Endothelial cell of umbilical vein (primary cell): ENCODE measurements around the gene GFPT1. TPM values are rescaled to one million over a fixed set of nuclear protein-coding genes. Genes with fewer than 3 reads are reported as not detected.

Source experiments
- BruUV-seq: library from RNA; stranded (reverse); fragments of 400-500 nt; replicated peaks from 2 replicates; lab custom pipeline; 2021; lab: Mats Ljungman, UMichigan
- CTCF ChIA-PET: fragments of 300-600, 350-600 bp; sonication (Branson Sonifier 250); formaldehyde crosslinking; loops from one replicate; lab custom pipeline; 2021; ENCODE audit warnings: antibody characterized with exemption, inconsistent platforms; lab: Charles Lee
- POLR2A ChIA-PET: fragments of 300-600, 350-600 bp; sonication (Branson Sonifier 250); formaldehyde crosslinking; loops from one replicate; lab custom pipeline; 2021; ENCODE audit warnings: antibody characterized with exemption, inconsistent platforms; lab: Charles Lee
- DNase-seq: peaks from one replicate; pipeline ENCODE4 v3.0.0-alpha.2; 2011; ENCODE audit warnings: low read depth, low spot score
- FAIRE-seq: peaks from 2 replicates; lab custom pipeline; 2011; peaks lifted over from hg19 to GRCh38; lab: Jason Lieb, UNC
- H2AFZ ChIP-seq: 2 replicates; pipeline ENCODE4 v1.6.0; 2012; ENCODE audit warnings: low read depth, low read length, control low read depth, inconsistent platforms
- H3K27ac ChIP-seq: 2 replicates; pipeline ENCODE4 v1.5.1; 2011; ENCODE audit warnings: low read depth, mild to moderate bottlenecking, control low read depth, low read length, moderate library complexity; ENCODE audit not compliant: insufficient read depth
- H3K27me3 ChIP-seq, 2 experiments: 2 replicates each; pipeline versions ENCODE4 v1.6.0 to v1.6.1; 2011; ENCODE audit warnings: low read length in 2 of 2, mixed read lengths in 1 of 2; ENCODE audit not compliant: control insufficient read depth in 2 of 2, insufficient read depth in 2 of 2
- H3K36me3 ChIP-seq, 2 experiments: 2 replicates in 1 of 2; 3 replicates in 1 of 2; pipeline ENCODE4 v1.5.1; 2011; ENCODE audit warnings: low read length in 2 of 2, mild to moderate bottlenecking in 1 of 2, moderate library complexity in 1 of 2; ENCODE audit not compliant: control insufficient read depth in 2 of 2, insufficient read depth in 2 of 2; ENCODE audit errors: extremely low read depth in 1 of 2
- H3K4me1 ChIP-seq: 3 replicates; pipeline ENCODE4 v1.5.1; 2011; ENCODE audit warnings: mild to moderate bottlenecking, low read length; ENCODE audit not compliant: control insufficient read depth, insufficient read depth; ENCODE audit errors: extremely low read depth
- H3K4me2 ChIP-seq: 2 replicates; pipeline ENCODE4 v1.6.1; 2011; ENCODE audit warnings: low read length, control low read depth, mixed read lengths; ENCODE audit not compliant: insufficient read depth
- H3K4me3 ChIP-seq, 3 experiments: fragments of 200-600 bp in 1 of 3; sonication (generic), shearing (Covaris generic) in 1 of 3; replicated peaks in 1 of 3; 2 replicates each; pipeline ENCODE4 v1.5.1; 2011 to 2016; ENCODE audit warnings: control low read depth in 3 of 3, low read length in 3 of 3, mild to moderate bottlenecking in 2 of 3, inconsistent platforms in 1 of 3, low read depth in 1 of 3, moderate library complexity in 1 of 3; ENCODE audit not compliant: insufficient read depth in 1 of 3
- H3K79me2 ChIP-seq: 2 replicates; pipeline ENCODE4 v1.6.0; 2012; ENCODE audit warnings: low read length, inconsistent platforms; ENCODE audit not compliant: control insufficient read depth, insufficient read depth
- H3K9ac ChIP-seq: replicated peaks from 2 replicates; pipeline ENCODE3; 2011; ENCODE audit warnings: low read length, control low read depth; ENCODE audit not compliant: insufficient read depth; ENCODE audit errors: extremely low read depth
- H3K9me1 ChIP-seq: replicated peaks from 3 replicates; pipeline ENCODE4 v1.6.0; 2011; ENCODE audit warnings: mild to moderate bottlenecking, low read length; ENCODE audit not compliant: control insufficient read depth, insufficient read depth; ENCODE audit errors: extremely low read depth
- H3K9me3 ChIP-seq: replicated peaks from 2 replicates; pipeline ENCODE4 v1.5.1; 2012; ENCODE audit warnings: low read length, inconsistent platforms; ENCODE audit not compliant: control insufficient read depth, insufficient read depth
- H4K20me1 ChIP-seq: replicated peaks from 2 replicates; pipeline ENCODE3; 2011; ENCODE audit warnings: mild to moderate bottlenecking, low read length; ENCODE audit not compliant: control insufficient read depth, insufficient read depth; ENCODE audit errors: extremely low read depth
- CTCF ChIP-seq, 2 donors: IDR thresholded peaks; 1 replicate in 1 of 2; 2 replicates in 1 of 2; pipeline ENCODE4 v1.5.1; 2011; ENCODE audit warnings: low read length in 2 of 2, mild to moderate bottlenecking in 2 of 2, moderate library complexity in 2 of 2, control low read depth in 1 of 2, inconsistent platforms in 1 of 2, low read depth in 1 of 2; ENCODE audit not compliant: insufficient read depth in 1 of 2; ENCODE audit errors: extremely low read depth in 1 of 2
- EZH2 ChIP-seq: IDR thresholded peaks from 2 replicates; pipeline ENCODE4 v1.6.1; 2012; ENCODE audit warnings: borderline replicate concordance, low read depth, mild to moderate bottlenecking, moderate library complexity, low read length, inconsistent platforms; ENCODE audit not compliant: severe bottlenecking
- FOS ChIP-seq: IDR thresholded peaks from 2 replicates; pipeline ENCODE4 v1.6.1; 2011; ENCODE audit warnings: mild to moderate bottlenecking, low read length, moderate library complexity, borderline replicate concordance; ENCODE audit not compliant: insufficient read depth
- GATA2 ChIP-seq: IDR thresholded peaks from 2 replicates; pipeline ENCODE4 v1.7.0; 2011; ENCODE audit warnings: low read depth, mild to moderate bottlenecking, moderate library complexity, mixed read lengths, low read length; ENCODE audit not compliant: insufficient read length, insufficient read depth
- JUN ChIP-seq: IDR thresholded peaks from 2 replicates; pipeline ENCODE4 v1.6.1; 2011; ENCODE audit warnings: borderline replicate concordance, low read depth; ENCODE audit not compliant: insufficient read length, insufficient read depth
- MAX ChIP-seq: IDR thresholded peaks from 2 replicates; pipeline ENCODE4 v1.6.1; 2011; ENCODE audit not compliant: insufficient read depth, insufficient read length
- MYC ChIP-seq: IDR thresholded peaks from one replicate; pipeline ENCODE4 v1.6.1; 2011; ENCODE audit warnings: mild to moderate bottlenecking, low read depth, low read length
- POLR2A ChIP-seq: IDR thresholded peaks from 2 replicates; pipeline ENCODE4 v1.6.1; 2012; ENCODE audit warnings: low read depth, mild to moderate bottlenecking, control low read depth, low read length
- POLR2AphosphoS5 ChIP-seq: IDR thresholded peaks from 2 replicates; pipeline ENCODE4 v1.6.1; 2012; ENCODE audit warnings: low read depth, mild to moderate bottlenecking, control low read depth, low read length, moderate library complexity; ENCODE audit not compliant: insufficient read depth
- dilution Hi-C: fragments of 300-500 bp; cut with MboI; formaldehyde crosslinking; loops from one replicate; pipeline ENCODE4 v1.15.0; 2019; ENCODE audit warnings: low sequenced_read_pairs; ENCODE audit not compliant: extremely low pct_ligation_motif_present
- intact Hi-C: fragments of 100-400 bp; cut with micrococcal nuclease; formaldehyde crosslinking; loops from one replicate; pipeline ENCODE4 v1.10.0; 2022
- polyA plus RNA-seq, 4 experiments: library from polyadenylated mRNA; depleted of rRNA in 3 of 4; stranded (reverse) in 3 of 4; unstranded in 1 of 4; fragments of >200 nt; gene quantifications; 2 replicates each; pipeline versions ENCODE4 v1.2.1 to v1.2.3, GENCODE V29; 2011 to 2012; ENCODE audit warnings: missing spikeins in 1 of 4
- total RNA-seq: library from RNA; stranded (reverse); gene quantifications from 2 replicates; pipeline ENCODE4 v1.2.3, GENCODE V29; 2021

The GFPT1 gene
- total and polyA plus RNA-seq, 2 donors (not counting 3 experiments of a cell fraction or from before 2014, with no cell fraction given): 8.8 to 38.7 TPM

GRCh38 chr2:69416147-69416546 lies 29.1 kb upstream of the GFPT1 start:
- dilution Hi-C loops: no loop called here
- FAIRE-seq: no peak
- CTCF ChIA-PET: no interaction called here

More at GRCh38 chr2:69416147-69416546, 29.1 kb upstream of the GFPT1 start:
- Histone ChIP-seq H3K9ac (no peak overlapping the region), H3K79me2 (no peaks in the 10 kb centered on the region), H3K36me3 (peaks cover 0 to 4% of the 10 kb centered on the region in 2 experiments), H3K4me2 (no peak overlapping the region), H4K20me1 (no peaks in the 10 kb centered on the region), H3K27ac (no peak overlapping the region), H3K4me1 (no peaks in the 10 kb centered on the region), H3K9me1 (no peaks in the 10 kb centered on the region), H3K27me3 (no peaks in the 10 kb centered on the region), H3K4me3 (no peak overlapping the region), H3K9me3 (no peaks in the 10 kb centered on the region), H2AFZ (no peak overlapping the region)
- BruUV-seq: no TSS peak
- intact Hi-C loops: no loop called here
- POLR2A ChIA-PET: no interaction called here
- TF ChIP-seq POLR2AphosphoS5 (no peak), FOS (no peak), EZH2 (no peak), POLR2A (no peak), MAX (no peak), CTCF (IDR thresholded peaks at IDR 0.05; ENCODE audit: extremely low read depth in 1 of 2, insufficient read depth in 1 of 2, low read depth in 1 of 2, low read length in 2 of 2) (no peak), GATA2 (no peak), MYC (no peak), JUN (no peak)
- no peak for DNase-seq
